HEK293 (cell line): ENCODE results near the gene SERPINE2.

Source experiments
- BCL11A ChIP-seq: fragments of 450-650 bp; formaldehyde crosslinking; IDR thresholded peaks from 2 replicates; pipeline ENCODE4 v1.5.1; 2016; ENCODE audit warnings: low read depth, missing biosample characterization, missing genetic modification characterization
- PRDM10 ChIP-seq: fragments of 450-650 bp; formaldehyde crosslinking; IDR thresholded peaks from 2 replicates; pipeline ENCODE4 v1.5.1; 2016; ENCODE audit warnings: missing biosample characterization, missing genetic modification characterization
- REPIN1 ChIP-seq: fragments of 450-650 bp; formaldehyde crosslinking; IDR thresholded peaks from 2 replicates; pipeline ENCODE4 v1.5.1; 2017; ENCODE audit warnings: missing biosample characterization, missing genetic modification characterization, low read depth
- TRIM28 ChIP-seq: IDR thresholded peaks from 2 replicates; pipeline ENCODE4 v1.6.1; 2011; ENCODE audit warnings: low read length, control low read depth, borderline replicate concordance
- ZNF10 ChIP-seq: fragments of 450-650 bp; formaldehyde crosslinking; IDR thresholded peaks from 2 replicates; pipeline ENCODE4 v1.5.1; 2017; ENCODE audit warnings: missing biosample characterization, missing genetic modification characterization
- ZNF133 ChIP-seq: fragments of 450-650 bp; formaldehyde crosslinking; IDR thresholded peaks from 2 replicates; pipeline ENCODE4 v1.5.1; 2016; ENCODE audit warnings: missing biosample characterization, missing genetic modification characterization
- ZNF146 ChIP-seq: fragments of 450-650 bp; formaldehyde crosslinking; IDR thresholded peaks from 2 replicates; pipeline ENCODE4 v1.5.1; 2016; ENCODE audit warnings: missing biosample characterization, missing genetic modification characterization
- ZNF157 ChIP-seq: fragments of 450-650 bp; formaldehyde crosslinking; IDR thresholded peaks from 2 replicates; pipeline ENCODE4 v1.5.1; 2016; ENCODE audit warnings: missing biosample characterization, missing genetic modification characterization
- ZNF239 ChIP-seq: fragments of 450-650 bp; formaldehyde crosslinking; IDR thresholded peaks from 2 replicates; pipeline ENCODE4 v1.5.1; 2016; ENCODE audit warnings: missing biosample characterization, missing genetic modification characterization
- ZNF26 ChIP-seq: fragments of 450-650 bp; formaldehyde crosslinking; IDR thresholded peaks from 2 replicates; pipeline ENCODE4 v1.5.1; 2016; ENCODE audit warnings: missing biosample characterization, missing genetic modification characterization
- ZNF274 ChIP-seq, 2 experiments: fragments of 200-500 bp in 1 of 2; fragments of 450-650 bp in 1 of 2; sonication (Bioruptor generic) in 1 of 2; formaldehyde crosslinking in 1 of 2; IDR thresholded peaks; 2 replicates each; pipeline versions ENCODE4 v1.5.1 to v1.6.1; 2014 to 2016; ENCODE audit warnings: borderline replicate concordance in 1 of 2, inconsistent platforms in 1 of 2, low read length in 1 of 2, missing biosample characterization in 1 of 2, missing genetic modification characterization in 1 of 2
- ZNF324 ChIP-seq: fragments of 450-650 bp; formaldehyde crosslinking; IDR thresholded peaks from 2 replicates; pipeline ENCODE4 v1.5.1; 2016; ENCODE audit warnings: missing biosample characterization, missing genetic modification characterization
- ZNF350 ChIP-seq: fragments of 450-650 bp; formaldehyde crosslinking; IDR thresholded peaks from 2 replicates; pipeline ENCODE4 v1.5.0; 2017; ENCODE audit warnings: missing biosample characterization, mild to moderate bottlenecking, missing genetic modification characterization
- ZNF416 ChIP-seq: fragments of 450-650 bp; formaldehyde crosslinking; IDR thresholded peaks from 2 replicates; pipeline ENCODE4 v1.5.1; 2016; ENCODE audit warnings: missing biosample characterization, missing genetic modification characterization
- ZNF48 ChIP-seq: fragments of 450-650 bp; formaldehyde crosslinking; IDR thresholded peaks from 2 replicates; pipeline ENCODE4 v1.5.1; 2016; ENCODE audit warnings: missing biosample characterization, missing genetic modification characterization
- ZNF596 ChIP-seq: fragments of 450-650 bp; IDR thresholded peaks from 2 replicates; pipeline ENCODE4 v1.5.0; 2018; ENCODE audit warnings: missing biosample characterization, mild to moderate bottlenecking, missing genetic modification characterization, moderate library complexity
- ZNF629 ChIP-seq: fragments of 450-650 bp; formaldehyde crosslinking; IDR thresholded peaks from 2 replicates; pipeline ENCODE4 v1.5.1; 2017; ENCODE audit warnings: missing biosample characterization, missing genetic modification characterization
- ZNF664 ChIP-seq: fragments of 450-650 bp; formaldehyde crosslinking; IDR thresholded peaks from 2 replicates; pipeline ENCODE4 v1.5.1; 2016; ENCODE audit warnings: missing biosample characterization, missing genetic modification characterization
- ZNF768 ChIP-seq: fragments of 450-650 bp; formaldehyde crosslinking; IDR thresholded peaks from 2 replicates; pipeline ENCODE4 v1.5.1; 2018; ENCODE audit warnings: missing biosample characterization, mild to moderate bottlenecking, missing genetic modification characterization
- TF ChIP-seq, protein P1 (sequence below): fragments of 450-650 bp; formaldehyde crosslinking; IDR thresholded peaks from 2 replicates; pipeline ENCODE4 v1.5.1; 2016; ENCODE audit warnings: missing biosample characterization, missing genetic modification characterization
- TF ChIP-seq, protein P2 (sequence below): fragments of 450-650 bp; formaldehyde crosslinking; conservative IDR thresholded peaks from 2 replicates; pipeline ENCODE4 v1.5.1; 2016; ENCODE audit warnings: low read depth, missing biosample characterization, missing genetic modification characterization
- TF ChIP-seq, protein P3 (sequence below): fragments of 450-650 bp; formaldehyde crosslinking; IDR thresholded peaks from 2 replicates; pipeline ENCODE4 v1.5.1; 2016; ENCODE audit warnings: missing biosample characterization, missing genetic modification characterization
- TF ChIP-seq, protein P4 (sequence below): fragments of 450-650 bp; formaldehyde crosslinking; IDR thresholded peaks from 2 replicates; pipeline ENCODE4 v1.5.1; 2016; ENCODE audit warnings: missing biosample characterization, missing genetic modification characterization
- TF ChIP-seq, protein P5 (sequence below): fragments of 450-650 bp; formaldehyde crosslinking; IDR thresholded peaks from 2 replicates; pipeline ENCODE4 v1.5.1; 2017; ENCODE audit warnings: missing biosample characterization, missing genetic modification characterization

The SERPINE2 gene

GRCh38 chr2:223957092-223957851 is 81.8 kb downstream of the SERPINE2 start, which contains the start of gene MRPL44 (continued):
- TF ChIP-seq, protein P1, sequence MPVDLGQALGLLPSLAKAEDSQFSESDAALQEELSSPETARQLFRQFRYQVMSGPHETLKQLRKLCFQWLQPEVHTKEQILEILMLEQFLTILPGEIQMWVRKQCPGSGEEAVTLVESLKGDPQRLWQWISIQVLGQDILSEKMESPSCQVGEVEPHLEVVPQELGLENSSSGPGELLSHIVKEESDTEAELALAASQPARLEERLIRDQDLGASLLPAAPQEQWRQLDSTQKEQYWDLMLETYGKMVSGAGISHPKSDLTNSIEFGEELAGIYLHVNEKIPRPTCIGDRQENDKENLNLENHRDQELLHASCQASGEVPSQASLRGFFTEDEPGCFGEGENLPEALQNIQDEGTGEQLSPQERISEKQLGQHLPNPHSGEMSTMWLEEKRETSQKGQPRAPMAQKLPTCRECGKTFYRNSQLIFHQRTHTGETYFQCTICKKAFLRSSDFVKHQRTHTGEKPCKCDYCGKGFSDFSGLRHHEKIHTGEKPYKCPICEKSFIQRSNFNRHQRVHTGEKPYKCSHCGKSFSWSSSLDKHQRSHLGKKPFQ (tag by site-specific recombination): 0 out of 2 replicates have a peak, but pooled peaks have one; percentile 14
- TF ChIP-seq, protein P2, sequence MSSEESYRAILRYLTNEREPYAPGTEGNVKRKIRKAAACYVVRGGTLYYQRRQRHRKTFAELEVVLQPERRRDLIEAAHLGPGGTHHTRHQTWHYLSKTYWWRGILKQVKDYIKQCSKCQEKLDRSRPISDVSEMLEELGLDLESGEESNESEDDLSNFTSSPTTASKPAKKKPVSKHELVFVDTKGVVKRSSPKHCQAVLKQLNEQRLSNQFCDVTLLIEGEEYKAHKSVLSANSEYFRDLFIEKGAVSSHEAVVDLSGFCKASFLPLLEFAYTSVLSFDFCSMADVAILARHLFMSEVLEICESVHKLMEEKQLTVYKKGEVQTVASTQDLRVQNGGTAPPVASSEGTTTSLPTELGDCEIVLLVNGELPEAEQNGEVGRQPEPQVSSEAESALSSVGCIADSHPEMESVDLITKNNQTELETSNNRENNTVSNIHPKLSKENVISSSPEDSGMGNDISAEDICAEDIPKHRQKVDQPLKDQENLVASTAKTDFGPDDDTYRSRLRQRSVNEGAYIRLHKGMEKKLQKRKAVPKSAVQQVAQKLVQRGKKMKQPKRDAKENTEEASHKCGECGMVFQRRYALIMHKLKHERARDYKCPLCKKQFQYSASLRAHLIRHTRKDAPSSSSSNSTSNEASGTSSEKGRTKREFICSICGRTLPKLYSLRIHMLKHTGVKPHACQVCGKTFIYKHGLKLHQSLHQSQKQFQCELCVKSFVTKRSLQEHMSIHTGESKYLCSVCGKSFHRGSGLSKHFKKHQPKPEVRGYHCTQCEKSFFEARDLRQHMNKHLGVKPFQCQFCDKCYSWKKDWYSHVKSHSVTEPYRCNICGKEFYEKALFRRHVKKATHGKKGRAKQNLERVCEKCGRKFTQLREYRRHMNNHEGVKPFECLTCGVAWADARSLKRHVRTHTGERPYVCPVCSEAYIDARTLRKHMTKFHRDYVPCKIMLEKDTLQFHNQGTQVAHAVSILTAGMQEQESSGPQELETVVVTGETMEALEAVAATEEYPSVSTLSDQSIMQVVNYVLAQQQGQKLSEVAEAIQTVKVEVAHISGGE (tag by site-specific recombination): peak; percentile 100
- peak; percentile 80 for TF ChIP-seq ZNF146 (tag by site-specific recombination)
- no peak for TF ChIP-seq ZNF157 (tag by site-specific recombination)
- TF ChIP-seq ZNF274 (IDR thresholded peaks at IDR 0.05; ENCODE audit: low read length): no peak
- TF ChIP-seq ZNF274 (tag by site-specific recombination; IDR thresholded peaks at IDR 0.05; ENCODE audit: borderline replicate concordance): no peak
- peak; percentile 79 for TF ChIP-seq PRDM10
- peak; percentile 80 for TF ChIP-seq ZNF629
- TF ChIP-seq ZNF416 (tag by site-specific recombination): no peak
- TF ChIP-seq ZNF350 (tag by site-specific recombination): no peak
- TF ChIP-seq, protein P3, sequence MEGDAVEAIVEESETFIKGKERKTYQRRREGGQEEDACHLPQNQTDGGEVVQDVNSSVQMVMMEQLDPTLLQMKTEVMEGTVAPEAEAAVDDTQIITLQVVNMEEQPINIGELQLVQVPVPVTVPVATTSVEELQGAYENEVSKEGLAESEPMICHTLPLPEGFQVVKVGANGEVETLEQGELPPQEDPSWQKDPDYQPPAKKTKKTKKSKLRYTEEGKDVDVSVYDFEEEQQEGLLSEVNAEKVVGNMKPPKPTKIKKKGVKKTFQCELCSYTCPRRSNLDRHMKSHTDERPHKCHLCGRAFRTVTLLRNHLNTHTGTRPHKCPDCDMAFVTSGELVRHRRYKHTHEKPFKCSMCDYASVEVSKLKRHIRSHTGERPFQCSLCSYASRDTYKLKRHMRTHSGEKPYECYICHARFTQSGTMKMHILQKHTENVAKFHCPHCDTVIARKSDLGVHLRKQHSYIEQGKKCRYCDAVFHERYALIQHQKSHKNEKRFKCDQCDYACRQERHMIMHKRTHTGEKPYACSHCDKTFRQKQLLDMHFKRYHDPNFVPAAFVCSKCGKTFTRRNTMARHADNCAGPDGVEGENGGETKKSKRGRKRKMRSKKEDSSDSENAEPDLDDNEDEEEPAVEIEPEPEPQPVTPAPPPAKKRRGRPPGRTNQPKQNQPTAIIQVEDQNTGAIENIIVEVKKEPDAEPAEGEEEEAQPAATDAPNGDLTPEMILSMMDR (tag by site-specific recombination): peak; percentile 78
- TF ChIP-seq, protein P4, sequence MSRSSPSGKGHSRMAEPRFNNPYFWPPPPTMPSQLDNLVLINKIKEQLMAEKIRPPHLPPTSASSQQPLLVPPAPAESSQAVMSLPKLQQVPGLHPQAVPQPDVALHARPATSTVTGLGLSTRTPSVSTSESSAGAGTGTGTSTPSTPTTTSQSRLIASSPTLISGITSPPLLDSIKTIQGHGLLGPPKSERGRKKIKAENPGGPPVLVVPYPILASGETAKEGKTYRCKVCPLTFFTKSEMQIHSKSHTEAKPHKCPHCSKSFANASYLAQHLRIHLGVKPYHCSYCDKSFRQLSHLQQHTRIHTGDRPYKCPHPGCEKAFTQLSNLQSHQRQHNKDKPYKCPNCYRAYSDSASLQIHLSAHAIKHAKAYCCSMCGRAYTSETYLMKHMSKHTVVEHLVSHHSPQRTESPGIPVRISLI (tag by site-specific recombination): no peak
- TF ChIP-seq ZNF664 (tag by site-specific recombination): 0 out of 2 replicates have a peak, but pooled peaks have one; percentile 35
- no peak for TF ChIP-seq ZNF48 (tag by site-specific recombination)
- peak; percentile 92; the same call in 1 of the 2 replicates for TF ChIP-seq ZNF324 (tag by site-specific recombination)
- TF ChIP-seq TRIM28: 0 out of 2 replicates have a peak, but pooled peaks have one; percentile 17
- 0 out of 2 replicates have a peak, but pooled peaks have one; percentile 16 for TF ChIP-seq ZNF10 (tag by site-specific recombination)
- no peak for TF ChIP-seq ZNF596
- TF ChIP-seq ZNF26: no peak
- TF ChIP-seq, protein P5, sequence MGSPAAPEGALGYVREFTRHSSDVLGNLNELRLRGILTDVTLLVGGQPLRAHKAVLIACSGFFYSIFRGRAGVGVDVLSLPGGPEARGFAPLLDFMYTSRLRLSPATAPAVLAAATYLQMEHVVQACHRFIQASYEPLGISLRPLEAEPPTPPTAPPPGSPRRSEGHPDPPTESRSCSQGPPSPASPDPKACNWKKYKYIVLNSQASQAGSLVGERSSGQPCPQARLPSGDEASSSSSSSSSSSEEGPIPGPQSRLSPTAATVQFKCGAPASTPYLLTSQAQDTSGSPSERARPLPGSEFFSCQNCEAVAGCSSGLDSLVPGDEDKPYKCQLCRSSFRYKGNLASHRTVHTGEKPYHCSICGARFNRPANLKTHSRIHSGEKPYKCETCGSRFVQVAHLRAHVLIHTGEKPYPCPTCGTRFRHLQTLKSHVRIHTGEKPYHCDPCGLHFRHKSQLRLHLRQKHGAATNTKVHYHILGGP (tag by site-specific recombination): no peak
- TF ChIP-seq ZNF239 (tag by site-specific recombination): peak; percentile 81; the same call in 1 of the 2 replicates
- no peak for TF ChIP-seq ZNF768 (tag by site-specific recombination)
- no peak for TF ChIP-seq BCL11A (tag by site-specific recombination)
- TF ChIP-seq REPIN1 (tag by site-specific recombination): peak; percentile 85; the same call in 1 of the 2 replicates
- no peak for TF ChIP-seq ZNF133
